HG02610 (cell line): ENCODE measurements around the gene ADAMTSL5.
"Not testable (repeated sequence)": the region's sequence is repeated elsewhere in the genome, so short reads cannot be mapped to it uniquely, and the experiment has no call there.

ENCODE experiments used
- ATAC-seq: cut with Tn5 transposase; IDR thresholded peaks from one replicate; pipeline ENCODE4 v1.9.1; 2021; ENCODE audit warnings: mild to moderate bottlenecking, moderate library complexity; ENCODE audit not compliant: unreplicated experiment

ADAMTSL5 gene

DNA sequence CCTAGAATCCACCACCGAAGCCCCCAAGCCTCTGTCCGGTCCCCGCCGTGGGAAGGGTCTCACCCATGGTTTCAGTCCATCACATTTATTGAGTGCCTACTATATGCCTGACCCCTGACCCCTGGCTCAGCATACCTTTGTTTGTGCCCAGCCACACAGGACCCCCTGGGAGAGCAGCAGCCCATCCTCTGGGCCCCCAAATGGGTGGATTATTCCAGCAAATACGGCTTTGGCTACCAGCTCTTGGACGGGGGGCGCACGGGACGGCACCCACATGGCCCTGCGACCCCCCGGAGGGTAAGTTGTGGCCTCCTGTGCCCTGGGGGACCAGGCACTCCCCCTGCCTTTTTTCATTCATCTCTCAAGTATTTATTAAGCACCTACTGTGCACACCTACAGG is 18.8 kb upstream of the ADAMTSL5 start:
- ATAC-seq = no peak

DNA sequence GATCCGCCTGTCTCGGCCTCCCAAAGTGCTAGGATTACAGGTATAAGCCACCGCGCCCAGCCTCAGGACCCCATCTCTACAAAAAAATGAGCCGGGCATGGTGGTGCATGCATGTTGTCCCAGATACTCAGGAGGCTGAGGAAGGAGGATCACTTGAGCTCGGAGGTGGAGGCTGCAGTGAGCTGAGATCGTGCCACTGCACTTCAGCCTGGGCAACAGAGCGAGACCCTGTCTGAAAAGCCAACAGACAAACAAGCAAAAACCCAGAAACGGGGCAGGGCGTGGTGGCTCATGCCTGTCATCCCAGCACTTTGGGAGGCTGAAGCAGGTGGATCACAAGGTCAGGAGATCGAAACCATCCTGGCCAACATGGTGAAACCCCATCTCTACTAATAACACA is 18.0 kb upstream of the ADAMTSL5 start:
- not testable (repeated sequence) for ATAC-seq

DNA sequence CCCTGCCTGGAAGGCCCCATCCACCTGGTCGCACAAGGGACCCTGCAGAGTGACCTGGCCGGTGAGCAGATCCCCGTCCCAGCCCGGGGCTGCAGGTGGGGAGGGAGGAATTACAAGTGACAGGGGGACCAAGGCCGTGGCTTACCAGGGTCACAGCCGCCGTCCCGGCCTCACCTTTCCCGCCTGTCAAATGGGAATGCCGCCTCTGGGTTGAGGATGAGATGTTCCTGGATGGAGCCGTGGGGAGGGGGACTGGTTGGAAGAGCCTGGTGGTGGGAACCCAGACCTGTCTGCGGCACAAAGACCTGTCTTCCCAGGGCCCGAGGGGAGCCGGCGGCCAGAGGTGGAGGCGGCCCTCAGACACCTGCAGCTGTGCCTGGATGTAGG is 16.6 kb upstream of the ADAMTSL5 start:
- no peak for ATAC-seq

DNA sequence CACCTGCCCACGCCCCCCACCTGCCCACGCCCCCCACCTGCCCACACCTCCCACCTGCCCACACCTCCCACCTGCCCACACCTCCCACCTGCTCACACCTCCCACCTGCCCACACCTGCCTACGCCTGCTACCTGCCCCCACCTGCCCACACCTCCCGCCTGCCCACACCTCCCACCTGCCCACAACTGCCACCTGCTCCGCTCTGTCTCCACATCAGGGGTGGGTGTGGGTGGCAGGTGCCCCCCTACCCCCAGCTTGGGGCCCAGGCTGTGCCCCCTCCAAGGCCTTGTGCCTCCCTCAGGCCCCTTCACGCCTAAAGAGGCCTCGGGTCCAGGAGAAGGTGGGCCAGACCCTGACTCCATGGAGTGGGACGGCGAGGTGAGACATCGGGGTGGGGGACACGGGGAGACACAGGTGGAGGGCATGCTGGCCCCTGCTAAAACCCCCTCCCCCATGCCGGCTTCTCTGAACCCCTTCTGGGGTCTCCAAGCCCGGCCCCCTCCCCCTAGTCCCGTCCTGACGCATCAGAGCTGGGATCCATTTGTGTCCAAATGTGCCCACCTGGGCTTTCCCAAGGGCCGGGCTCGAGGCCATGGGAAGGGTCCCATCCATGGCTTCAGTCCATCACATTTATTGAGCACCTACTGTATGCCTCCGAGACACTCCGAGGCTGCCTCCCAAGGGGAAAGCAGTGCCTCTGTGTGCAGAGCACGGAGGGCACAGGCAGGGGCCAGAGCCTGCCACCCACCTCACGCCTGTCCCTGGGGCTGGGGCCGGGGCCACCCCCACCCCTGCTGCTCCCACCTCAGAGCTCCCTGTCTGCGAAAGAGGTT is 16.0 kb upstream of the ADAMTSL5 start:
- ATAC-seq = no peak

DNA sequence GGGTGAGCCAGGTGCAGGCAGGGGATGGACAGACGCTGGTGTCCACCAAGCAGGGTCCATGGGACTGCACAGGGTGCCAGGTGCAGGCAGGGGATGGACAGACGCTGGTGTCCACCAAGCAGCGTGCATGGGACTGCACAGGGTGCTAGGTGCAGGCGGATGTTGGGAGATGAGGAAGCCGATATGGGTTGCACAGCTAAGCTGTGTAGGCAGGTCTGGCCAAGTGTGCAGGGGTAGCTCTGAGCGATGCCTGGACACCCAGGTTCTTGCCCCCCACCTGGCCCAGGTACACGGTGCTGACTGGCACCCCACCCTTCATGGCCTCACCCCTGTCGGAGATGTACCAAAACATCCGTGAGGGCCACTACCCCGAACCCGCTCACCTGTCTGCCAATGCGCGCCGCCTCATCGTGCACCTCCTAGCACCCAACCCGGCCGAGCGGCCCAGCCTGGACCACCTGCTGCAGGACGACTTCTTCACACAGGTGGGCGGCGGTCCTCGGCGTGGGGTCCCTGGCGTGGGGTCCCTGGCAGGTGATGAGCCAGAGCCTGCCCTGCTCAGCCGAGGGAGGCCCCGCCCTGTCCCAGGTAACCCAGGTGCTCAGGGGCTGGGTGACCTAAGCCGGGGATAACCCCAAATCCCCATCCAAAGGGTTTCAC is 15.0 kb upstream of the ADAMTSL5 start:
- no peak for ATAC-seq

DNA sequence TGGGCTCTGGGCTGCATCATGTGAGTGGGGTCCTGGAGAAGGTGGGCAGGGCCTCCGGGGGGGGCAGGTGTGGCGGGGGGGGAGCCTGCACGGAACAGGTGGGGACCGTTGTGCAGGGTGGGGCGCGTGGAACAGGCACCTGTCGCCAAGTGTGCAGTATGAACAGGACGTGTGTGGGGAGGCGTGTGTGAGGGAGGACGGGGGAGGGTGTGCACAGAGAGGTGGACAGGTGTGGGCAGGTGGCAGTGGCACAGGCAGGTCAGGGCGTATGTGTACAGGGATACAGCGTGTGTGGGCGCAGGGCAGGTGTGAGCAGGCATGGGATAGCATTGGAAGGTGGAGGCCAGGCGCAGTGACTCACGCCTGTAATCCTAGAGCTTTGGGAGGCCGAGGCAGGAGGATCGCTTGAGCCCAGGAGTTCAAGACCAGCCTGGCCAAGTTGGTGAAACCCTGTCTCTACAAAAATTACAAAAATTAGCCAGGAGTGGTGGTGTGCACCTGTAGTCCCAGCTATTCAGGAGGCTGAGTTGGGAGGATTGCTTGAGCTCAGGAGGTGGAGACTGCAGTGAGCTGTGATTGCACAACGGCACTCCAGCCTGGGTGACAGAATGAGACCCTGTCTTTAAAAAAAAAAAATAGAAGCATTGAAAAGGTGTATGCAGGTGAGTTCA is 14.3 kb upstream of the ADAMTSL5 start:
- ATAC-seq = no peak

DNA sequence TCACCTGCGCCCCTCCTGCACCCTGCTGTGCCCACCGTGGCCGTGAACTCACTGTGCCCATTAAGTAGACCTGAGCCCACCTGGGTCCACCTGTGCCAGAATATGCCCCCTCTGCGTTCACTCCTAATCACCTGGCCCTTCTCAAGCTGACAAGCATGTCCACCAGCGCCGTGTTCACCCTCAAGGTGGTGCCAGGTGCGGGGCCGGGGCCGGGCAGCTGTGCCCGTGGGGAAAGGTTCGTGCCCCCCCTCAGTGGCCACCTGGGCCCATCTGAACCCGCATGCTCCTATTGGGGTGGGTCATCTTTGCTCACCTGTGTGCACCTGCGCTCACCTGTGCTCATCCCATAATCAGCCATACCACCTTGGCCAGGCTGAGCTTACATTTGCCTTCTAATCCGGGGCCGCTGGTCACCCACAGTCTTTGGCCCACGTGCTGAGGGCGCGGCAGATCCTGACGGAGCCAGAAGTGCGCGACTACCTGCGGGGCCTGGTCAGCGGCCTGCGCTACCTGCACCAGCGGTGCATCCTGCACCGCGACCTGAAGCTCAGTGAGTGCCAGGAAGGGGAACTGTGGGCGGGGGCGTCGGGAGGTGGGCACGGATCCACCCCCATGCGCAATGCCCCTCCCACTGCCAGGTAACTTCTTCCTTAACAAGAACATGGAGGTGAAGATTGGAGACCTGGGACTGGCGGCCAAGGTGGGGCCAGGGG is 13.4 kb upstream of the ADAMTSL5 start:
- no peak for ATAC-seq

DNA sequence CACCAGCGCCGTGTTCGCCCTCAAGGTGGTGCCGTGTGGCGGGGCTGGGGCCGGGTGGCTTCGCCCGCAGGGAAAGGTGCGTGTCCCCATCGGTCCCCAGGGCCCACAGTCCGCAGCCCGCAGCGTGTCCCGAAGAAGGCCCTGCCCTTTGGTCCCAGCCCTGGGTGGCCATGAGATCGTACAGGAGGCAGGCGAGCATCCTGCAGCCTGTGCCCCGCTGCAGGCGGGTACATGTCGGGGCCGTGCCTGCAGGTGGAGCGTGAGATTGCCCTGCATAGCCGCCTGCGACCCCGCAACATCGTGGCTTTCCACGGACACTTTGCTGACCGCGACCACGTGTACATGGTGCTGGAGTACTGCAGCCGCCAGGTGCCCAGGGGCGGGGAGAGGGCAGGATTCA is 12.5 kb upstream of the ADAMTSL5 start:
- ATAC-seq = no peak

DNA sequence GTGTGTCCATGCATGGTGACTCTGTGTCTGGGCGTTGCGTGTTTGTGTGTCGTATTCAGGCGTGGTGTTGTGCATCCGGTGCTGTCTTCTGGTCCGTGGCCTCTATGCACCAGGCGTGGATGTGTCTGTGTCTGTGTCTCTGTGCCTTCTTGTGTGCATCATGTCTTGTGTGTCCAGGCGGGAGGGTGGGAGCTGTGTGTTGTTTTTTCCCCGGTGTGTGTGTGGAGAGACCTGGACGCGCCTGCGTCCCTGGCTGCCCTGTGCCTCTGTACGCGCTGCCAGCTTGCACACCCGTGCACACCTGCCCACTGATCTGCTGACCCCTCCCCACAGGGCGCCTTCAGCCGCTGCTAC is 12.1 kb upstream of the ADAMTSL5 start:
- no peak for ATAC-seq

DNA sequence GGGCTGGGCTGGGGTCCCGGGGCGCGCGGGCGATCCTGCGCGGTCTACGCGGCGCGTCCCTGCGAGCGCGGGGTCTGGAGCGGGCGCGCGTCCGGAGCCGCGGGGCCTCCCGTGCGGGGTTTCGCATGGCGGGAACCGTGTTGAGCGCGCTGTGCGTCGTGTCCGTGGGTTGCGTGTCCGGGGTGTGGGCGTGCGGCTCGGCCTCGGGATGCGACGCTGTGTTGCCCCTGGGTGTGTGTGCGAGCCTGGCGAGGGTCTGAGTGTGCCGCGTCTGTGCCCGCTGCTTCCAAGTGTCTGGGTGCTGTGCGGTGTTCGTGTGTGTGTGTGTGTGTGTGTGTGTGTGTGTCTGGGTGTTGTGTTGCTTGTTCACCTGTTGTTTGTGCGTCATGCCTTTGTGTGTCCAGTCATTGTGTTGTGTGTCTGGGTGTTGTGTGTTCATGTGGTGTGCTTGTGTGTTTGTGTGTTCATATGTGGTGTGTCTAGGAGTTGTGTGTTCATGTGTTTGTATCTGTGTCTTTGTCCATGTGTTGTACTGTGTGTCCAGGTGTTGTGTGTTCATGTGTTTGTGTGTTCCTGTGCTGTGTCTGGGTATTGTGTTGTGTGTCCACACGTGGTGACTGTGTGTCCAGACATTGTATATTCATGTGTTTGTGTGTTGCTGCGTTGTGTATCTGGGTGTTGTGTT is 11.6 kb upstream of the ADAMTSL5 start:
- no peak for ATAC-seq

DNA sequence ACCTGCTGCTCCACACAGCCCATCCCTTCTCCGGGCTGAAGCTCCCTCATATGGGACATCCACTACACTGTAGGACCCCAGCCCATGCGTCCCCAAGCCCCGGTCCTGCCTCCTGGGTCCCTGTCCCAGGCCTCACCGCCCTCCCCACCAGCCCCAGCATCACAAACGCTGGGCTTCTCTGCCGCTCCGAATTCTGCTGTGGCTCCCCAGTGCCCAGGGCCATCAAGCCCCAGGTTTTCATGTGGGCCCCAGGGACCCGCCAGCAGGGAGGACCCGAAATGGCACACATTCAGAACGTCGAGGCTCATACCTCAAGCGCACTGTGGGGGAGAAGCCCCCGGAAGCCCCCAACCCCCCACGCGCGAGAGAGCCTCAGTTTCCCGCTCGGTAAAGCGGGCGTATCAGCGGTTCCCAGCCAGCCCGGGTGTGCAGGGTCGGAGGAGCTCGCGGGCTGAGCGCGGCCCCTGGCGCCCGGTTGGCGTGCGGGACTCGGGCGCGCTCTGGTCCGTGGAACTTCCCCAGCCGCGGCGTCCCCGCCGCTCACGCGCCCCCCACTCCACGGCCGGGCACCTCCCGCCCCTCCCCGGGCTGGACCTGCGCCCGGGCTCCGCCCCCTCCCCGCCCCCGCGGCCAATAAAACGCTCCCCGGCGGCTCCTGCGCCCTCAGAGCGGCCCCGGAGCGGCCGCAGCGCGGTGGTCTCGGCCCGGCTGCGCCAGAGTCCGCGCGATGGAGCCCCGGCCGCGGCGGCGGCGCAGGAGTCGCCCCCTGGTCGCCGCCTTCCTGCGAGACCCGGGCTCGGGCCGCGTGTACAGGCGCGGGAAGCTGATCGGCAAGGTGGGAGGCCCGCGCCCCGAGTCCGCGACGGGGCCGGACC is 10.8 kb upstream of the ADAMTSL5 start, which contains the start of gene PLK5:
Gene PLK5, plus strand, starts transcription at position 666 of the 875 bp plus-strand sequence. CDS start 2,920 bp downstream, outside the sequence.
- no peak for ATAC-seq

DNA sequence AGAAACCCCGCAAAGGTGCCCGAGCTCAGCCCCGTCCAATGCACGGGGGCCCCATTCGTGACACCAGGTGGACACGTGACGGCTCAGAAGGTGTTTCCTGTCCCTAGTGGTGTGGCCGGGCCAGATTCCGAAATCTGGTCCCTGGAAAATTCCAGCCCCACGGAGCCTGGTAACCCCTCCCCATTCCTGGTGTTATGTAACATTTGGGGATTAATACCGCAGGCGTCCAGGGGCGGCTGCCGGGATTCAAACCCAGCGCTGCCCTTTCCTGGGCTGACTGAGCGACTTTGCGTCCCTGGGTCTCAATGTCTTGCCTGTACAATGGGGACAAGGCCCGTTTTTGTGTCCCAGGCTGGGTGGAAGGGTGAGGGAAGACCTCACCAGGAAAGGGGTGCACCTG is 10.0 kb upstream of the ADAMTSL5 start:
- no peak for ATAC-seq

DNA sequence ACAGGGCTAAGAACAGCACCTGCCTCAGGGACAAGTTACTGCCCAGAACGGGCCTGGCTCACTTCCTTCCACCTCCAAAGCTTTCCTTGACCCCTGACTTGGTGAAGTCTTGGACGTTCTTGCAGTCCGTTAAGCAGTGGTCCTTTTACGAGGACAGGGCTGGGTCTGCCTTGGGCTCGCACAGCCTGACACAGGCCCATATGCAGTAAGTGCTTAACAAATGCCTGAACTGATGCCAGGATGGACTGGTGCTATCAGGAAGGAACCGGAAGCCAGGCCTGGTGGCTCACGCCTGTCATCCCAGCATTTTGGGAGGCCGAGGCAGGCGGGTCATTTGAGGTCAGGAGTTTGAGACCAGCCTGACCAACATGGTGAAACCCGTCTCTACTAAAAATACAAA is 9.2 kb upstream of the ADAMTSL5 start:
- no peak for ATAC-seq

DNA sequence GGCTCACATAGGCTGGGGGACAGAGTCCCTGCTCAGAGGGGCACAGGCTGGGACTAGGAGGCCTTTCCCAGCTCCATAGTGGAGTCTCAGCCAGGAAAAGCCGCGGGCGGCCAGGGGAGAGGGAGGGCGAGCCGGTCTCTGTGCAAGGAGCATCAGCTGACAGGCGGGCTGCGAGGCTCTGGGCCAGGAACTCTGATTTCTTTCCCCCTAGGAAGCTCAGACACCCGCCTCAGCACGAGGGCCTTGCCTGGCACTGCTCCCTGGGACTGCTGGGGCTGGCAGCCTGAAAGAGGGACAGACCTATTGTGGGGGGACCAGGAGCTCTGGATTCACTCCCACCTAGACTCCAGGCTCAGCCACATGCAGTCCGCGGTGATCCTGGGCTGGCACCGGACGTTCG is 8.8 kb upstream of the ADAMTSL5 start:
- ATAC-seq = no peak

DNA sequence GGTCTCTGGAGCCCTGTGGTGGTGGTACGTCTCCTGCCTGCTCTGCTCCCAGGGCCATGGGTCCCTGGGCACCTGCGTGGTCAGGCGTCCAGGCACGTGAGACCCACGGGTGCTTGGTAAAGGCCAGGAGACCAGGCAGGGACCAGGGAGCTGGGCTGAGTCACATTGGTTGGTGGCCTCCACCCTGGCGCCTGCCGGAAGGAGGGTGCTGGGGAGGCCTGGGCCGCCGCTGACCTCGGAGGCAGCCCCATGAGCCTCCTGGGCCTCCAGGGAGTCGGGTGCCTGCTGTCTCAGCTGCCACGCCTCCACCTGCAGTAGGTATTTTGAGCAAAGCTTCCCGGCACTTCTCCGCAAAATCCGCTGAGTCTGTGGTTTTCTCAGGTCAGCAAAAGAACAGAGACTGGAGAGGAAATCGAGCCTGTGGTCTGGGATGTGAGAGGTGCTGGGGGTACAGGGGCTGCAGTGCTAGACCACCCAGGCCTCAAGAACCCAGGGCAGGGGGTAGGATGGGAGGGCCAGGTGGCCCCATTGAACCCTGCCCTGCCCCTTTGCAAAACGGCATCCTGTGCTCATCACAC is 7.5 kb upstream of the ADAMTSL5 start:
- no peak for ATAC-seq

DNA sequence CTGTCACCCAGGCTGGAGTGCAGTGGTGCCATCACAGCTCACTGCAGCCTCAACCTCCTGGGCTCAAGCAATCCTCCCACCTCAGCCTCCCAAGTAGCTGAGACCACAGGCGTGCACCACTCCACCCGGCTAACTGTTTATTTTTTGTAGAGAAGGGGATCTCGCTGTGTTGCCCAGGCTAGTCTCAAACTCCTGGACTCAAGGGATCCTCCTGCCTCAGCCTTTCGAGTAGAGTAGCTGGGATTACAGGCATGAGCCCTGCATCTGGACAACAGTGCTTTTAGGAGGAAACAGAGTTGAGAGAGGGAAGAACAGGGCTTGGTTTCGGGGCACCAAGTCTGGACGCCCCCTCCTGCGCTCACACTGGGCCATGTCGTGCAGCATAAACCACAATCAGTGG is 7.0 kb upstream of the ADAMTSL5 start:
- ATAC-seq = not testable (repeated sequence)

DNA sequence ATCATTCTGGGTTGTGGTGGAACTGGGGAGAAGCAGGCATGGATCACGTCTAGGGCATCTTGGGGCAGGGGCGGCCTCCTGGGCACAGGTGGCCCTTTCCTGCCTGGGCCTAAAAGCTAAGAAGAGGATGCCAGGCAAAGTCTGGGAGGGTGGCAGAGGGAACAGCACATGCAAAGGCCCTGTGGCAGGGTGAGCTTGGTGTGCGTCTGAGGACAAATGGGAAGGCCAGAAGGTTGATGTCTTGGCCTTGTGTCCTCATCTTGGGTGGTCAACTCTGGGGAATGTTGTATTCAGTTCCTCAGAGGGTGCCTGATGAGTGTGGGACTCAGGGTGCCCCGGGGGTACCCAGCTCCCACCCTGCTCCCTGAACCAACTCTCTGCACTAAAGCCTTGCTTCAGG is 5.7 kb upstream of the ADAMTSL5 start:
- ATAC-seq = no peak

DNA sequence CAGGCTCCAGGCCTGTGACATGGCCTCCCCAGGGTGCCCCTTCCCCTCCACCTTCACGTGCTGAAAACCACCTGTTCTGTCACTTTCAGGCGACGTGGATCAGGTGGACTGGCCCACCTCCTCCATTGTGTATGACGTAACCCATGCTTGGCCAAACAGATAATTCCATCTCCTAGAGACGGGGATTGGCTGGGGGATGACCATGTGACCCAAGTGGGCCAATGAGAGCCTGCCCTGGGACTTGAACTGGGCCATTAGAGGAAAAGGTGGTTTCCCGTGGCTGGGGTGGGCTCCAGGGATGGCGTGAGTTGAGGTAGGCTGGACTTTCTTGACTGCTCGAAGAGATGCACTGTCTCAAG is 3.6 kb upstream of the ADAMTSL5 start:
- ATAC-seq = no peak

DNA sequence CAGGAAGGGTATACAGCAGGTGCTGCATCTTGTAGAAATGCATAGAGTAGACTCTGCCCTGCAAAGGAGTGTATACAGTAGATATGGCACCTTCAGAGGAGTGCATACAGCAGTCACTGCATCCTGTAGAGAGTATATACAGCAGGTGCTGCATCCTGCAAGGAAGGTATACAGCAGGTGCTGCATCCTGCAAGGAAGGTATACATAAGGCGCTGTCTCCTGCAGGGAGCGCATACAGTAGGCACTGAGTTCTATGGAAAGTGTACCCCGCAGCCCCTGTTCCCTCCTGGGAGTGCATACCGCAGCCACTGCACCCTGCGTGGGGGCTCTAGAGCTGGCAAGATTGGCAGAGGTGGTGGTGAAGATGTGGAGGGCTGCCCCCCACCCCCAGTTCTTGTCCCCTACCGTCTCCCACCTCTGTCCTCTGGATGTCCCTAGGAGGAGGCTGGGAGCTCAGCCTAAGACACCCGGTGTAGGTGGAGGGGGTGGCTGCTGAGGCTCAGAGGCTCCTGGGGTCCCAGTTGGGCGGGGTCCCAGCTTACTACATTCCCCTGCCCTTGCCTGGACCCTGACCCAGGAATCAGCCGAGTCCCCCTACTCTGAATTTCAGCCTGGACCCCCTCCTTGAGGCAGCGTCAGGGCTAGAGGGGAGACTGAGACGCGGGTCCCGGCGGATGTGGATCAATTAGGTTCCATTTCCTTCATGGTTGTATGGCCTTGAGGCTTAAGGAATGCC is 2.3 kb upstream of the ADAMTSL5 start:
- no peak for ATAC-seq
